ENCODE measurements around the gene GPLD1.
A peak's percentile ranks its signal among the peaks of the same experiment; 100 is the strongest.

Gene GPLD1

DNA sequence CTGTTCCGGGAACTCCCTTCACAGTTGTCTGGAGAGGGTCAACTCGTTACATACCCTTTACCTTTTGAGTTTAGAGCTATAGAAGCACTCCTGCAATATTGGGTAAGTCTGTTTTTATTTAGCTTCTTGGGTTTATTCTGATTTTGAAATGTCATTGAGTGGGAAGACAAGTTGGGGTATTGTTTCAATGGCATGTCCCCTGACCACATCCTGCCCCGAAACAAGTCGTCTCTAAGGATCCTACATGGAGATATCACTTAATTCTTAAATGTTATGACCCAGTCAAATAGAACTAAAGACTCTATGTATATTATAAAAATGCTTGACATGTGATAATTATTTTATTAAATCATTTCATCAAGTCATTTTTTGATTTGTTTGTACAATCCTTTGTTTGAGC lies 77.1 kb downstream of the GPLD1 start:
- WGBS: 100% methylated on average over 2 of the region's 4 CpGs
- H4K91ac ChIP-seq (ENCODE audit: low read length): no peak overlapping the region
- no peak overlapping the region for H3K4ac ChIP-seq (ENCODE audit: low read depth in 1 of 2, low read length in 2 of 2)

DNA sequence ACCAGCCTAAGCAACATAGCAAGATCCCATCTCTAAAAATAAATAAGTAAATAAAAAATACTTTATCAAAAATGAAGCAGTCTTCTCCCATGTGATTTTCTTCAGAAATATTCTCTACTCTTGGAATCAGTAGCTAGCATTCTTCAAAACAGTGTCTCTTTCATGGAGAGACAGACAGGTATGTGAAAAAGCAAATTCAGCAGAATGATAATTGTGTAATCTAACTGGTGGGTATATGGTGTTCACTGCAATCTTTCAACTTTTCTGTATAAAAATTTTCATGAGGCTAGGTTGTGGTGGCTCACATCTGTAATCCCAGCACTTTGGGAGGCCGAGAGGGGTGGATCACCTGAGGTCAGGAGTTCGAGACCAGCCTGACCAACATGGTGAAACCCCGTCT lies 78.8 kb downstream of the GPLD1 start:
- no peak overlapping the region for H3K18ac ChIP-seq (ENCODE audit: low read depth in 1 of 2, low read length in 2 of 2)
- H2BK12ac ChIP-seq (ENCODE audit: low read length in 2 of 2): no peak overlapping the region
- no peak overlapping the region for H4K8ac ChIP-seq (ENCODE audit: low read length)
- no peak for DNase-seq
- no peak overlapping the region for H2BK5ac ChIP-seq (ENCODE audit: low read depth, low read length, poor library complexity, severe bottlenecking)
- peak overlapping the region; percentile 20 for H3K27ac ChIP-seq (ENCODE audit: low read length, poor library complexity, severe bottlenecking)
- H2BK15ac ChIP-seq (ENCODE audit: low read depth, poor library complexity, severe bottlenecking): no peak overlapping the region
- H3K4me3 ChIP-seq (ENCODE audit: insufficient read depth in 1 of 2, low read depth in 1 of 2, low read length in 2 of 2): no peak overlapping the region
- no peaks in the 10 kb centered on the region for H3K9me3 ChIP-seq (ENCODE audit: control insufficient read depth, low read length)
- H2AFZ ChIP-seq (ENCODE audit: low read depth, low read length): no peak overlapping the region
- H3K23ac ChIP-seq (ENCODE audit: low read length in 2 of 2): no peak overlapping the region
- no peak overlapping the region for H3K14ac ChIP-seq (ENCODE audit: low read length in 2 of 2)
- H2AK5ac ChIP-seq (ENCODE audit: low read length, severe bottlenecking): no peak overlapping the region
- H3K36me3 ChIP-seq (ENCODE audit: control insufficient read depth in 1 of 2, insufficient read depth in 2 of 2, low read depth in 1 of 2, low read length in 2 of 2): peaks cover 14 to 80% of the 10 kb centered on the region in 2 experiments
- H3K27me3 ChIP-seq (ENCODE audit: control insufficient read depth in 1 of 2, insufficient read depth in 1 of 2, low read length in 2 of 2): no peaks in the 10 kb centered on the region
- WGBS: 100% methylated on average over 1 of the region's 3 CpGs
- no peak overlapping the region for H2BK120ac ChIP-seq (ENCODE audit: low read depth, low read length)
- H3K4ac ChIP-seq (ENCODE audit: low read depth in 1 of 2, low read length in 2 of 2): no peak overlapping the region
- H4K91ac ChIP-seq (ENCODE audit: low read length): no peak overlapping the region
- H3K4me1 ChIP-seq (ENCODE audit: control insufficient read depth, insufficient read depth, low read depth, low read length): peaks cover 9% of the 10 kb centered on the region
- peaks cover 2% of the 10 kb centered on the region for H3K79me1 ChIP-seq (replicated peaks; ENCODE audit: low read length, poor library complexity, severe bottlenecking)
- H3K9ac ChIP-seq (ENCODE audit: low read length): no peak overlapping the region
- no peak overlapping the region for H3K4me2 ChIP-seq (ENCODE audit: low read length, poor library complexity, severe bottlenecking)

More for the DNA sequence above, 77.1 kb downstream of the GPLD1 start:
- Histone ChIP-seq H3K9me3 (ENCODE audit: control insufficient read depth, low read length) (no peaks in the 10 kb centered on the region), H2AK5ac (ENCODE audit: low read length, severe bottlenecking) (no peak overlapping the region), H2BK12ac (ENCODE audit: low read length in 2 of 2) (no peak overlapping the region), H2AFZ (ENCODE audit: low read depth, low read length) (no peak overlapping the region), H3K27ac (ENCODE audit: low read length, poor library complexity, severe bottlenecking) (peak overlapping the region; percentile 13), H3K18ac (ENCODE audit: low read depth in 1 of 2, low read length in 2 of 2) (no peak overlapping the region), H3K4me3 (ENCODE audit: insufficient read depth in 1 of 2, low read depth in 1 of 2, low read length in 2 of 2) (no peak overlapping the region), H3K9ac (ENCODE audit: low read length) (no peak overlapping the region), H3K14ac (ENCODE audit: low read length in 2 of 2) (no peak overlapping the region), H3K36me3 (ENCODE audit: control insufficient read depth in 1 of 2, insufficient read depth in 2 of 2, low read depth in 1 of 2, low read length in 2 of 2) (peaks cover 18 to 86% of the 10 kb centered on the region in 2 experiments), H3K4me1 (ENCODE audit: control insufficient read depth, insufficient read depth, low read depth, low read length) (peaks cover 10% of the 10 kb centered on the region), H2BK5ac (ENCODE audit: low read depth, low read length, poor library complexity, severe bottlenecking) (no peak overlapping the region), H3K23ac (ENCODE audit: low read length in 2 of 2) (no peak overlapping the region), H2BK15ac (ENCODE audit: low read depth, poor library complexity, severe bottlenecking) (no peak overlapping the region), H2BK120ac (ENCODE audit: low read depth, low read length) (no peak overlapping the region), H3K27me3 (ENCODE audit: control insufficient read depth in 1 of 2, insufficient read depth in 1 of 2, low read length in 2 of 2) (no peaks in the 10 kb centered on the region), H4K8ac (ENCODE audit: low read length) (no peak overlapping the region), H3K79me1 (replicated peaks; ENCODE audit: low read length, poor library complexity, severe bottlenecking) (peaks cover 3% of the 10 kb centered on the region), H3K4me2 (ENCODE audit: low read length, poor library complexity, severe bottlenecking) (no peak overlapping the region)
- no peak for DNase-seq

DNA sequence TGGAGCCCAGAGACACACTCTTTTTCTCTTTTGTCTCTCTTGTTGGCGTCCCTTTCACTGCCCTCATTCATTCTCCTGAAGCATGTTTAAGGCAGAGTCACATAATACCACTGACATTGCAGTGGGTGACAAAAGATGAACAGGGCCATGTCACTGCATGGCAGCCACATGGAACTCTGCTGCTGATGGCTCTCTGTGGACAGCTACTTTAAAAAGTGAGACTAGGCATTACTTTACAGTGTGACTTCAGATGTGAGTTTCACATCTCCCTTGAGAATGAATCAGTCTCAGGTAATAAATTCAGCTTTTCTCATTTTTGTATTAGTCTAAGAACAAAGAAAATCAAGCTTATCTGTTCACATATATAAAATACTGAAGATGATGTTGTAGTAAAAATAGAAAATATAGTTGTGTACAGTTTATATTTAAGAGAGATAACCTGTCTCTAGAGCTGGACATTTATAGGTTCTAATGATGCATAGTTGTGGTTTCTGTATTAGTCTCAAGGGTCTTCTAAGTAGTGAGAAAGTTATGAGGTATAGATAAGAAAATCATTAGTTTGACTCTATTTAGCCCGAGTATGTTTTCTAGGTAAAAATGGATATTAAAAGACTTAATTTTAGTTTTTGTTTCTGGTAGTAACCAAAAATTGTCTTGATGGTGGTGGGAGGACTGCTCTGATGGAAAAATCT lies 80.5 kb downstream of the GPLD1 start:
- H2AK5ac ChIP-seq (ENCODE audit: low read length, severe bottlenecking): no peak overlapping the region
- no peak overlapping the region for H3K4me3 ChIP-seq (ENCODE audit: insufficient read depth in 1 of 2, low read depth in 1 of 2, low read length in 2 of 2)
- H4K8ac ChIP-seq (ENCODE audit: low read length): no peak overlapping the region
- no peak overlapping the region for H2BK15ac ChIP-seq (ENCODE audit: low read depth, poor library complexity, severe bottlenecking)
- peaks cover 12 to 74% of the 10 kb centered on the region in 2 experiments for H3K36me3 ChIP-seq (ENCODE audit: control insufficient read depth in 1 of 2, insufficient read depth in 2 of 2, low read depth in 1 of 2, low read length in 2 of 2)
- peaks cover 2% of the 10 kb centered on the region for H3K79me1 ChIP-seq (replicated peaks; ENCODE audit: low read length, poor library complexity, severe bottlenecking)
- H2BK12ac ChIP-seq (ENCODE audit: low read length in 2 of 2): no peak overlapping the region
- H3K4me1 ChIP-seq (ENCODE audit: control insufficient read depth, insufficient read depth, low read depth, low read length): peaks cover 8% of the 10 kb centered on the region
- no peak overlapping the region for H2BK120ac ChIP-seq (ENCODE audit: low read depth, low read length)
- DNase-seq: no peak
- H2BK5ac ChIP-seq (ENCODE audit: low read depth, low read length, poor library complexity, severe bottlenecking): no peak overlapping the region
- H3K9ac ChIP-seq (ENCODE audit: low read length): no peak overlapping the region
- WGBS: 90% methylated on average over 2 of the region's 2 CpGs
- no peak overlapping the region for H3K4ac ChIP-seq (ENCODE audit: low read depth in 1 of 2, low read length in 2 of 2)
- no peak overlapping the region for H4K91ac ChIP-seq (ENCODE audit: low read length)
- no peaks in the 10 kb centered on the region for H3K9me3 ChIP-seq (ENCODE audit: control insufficient read depth, low read length)
- no peak overlapping the region for H3K18ac ChIP-seq (ENCODE audit: low read depth in 1 of 2, low read length in 2 of 2)
- H3K14ac ChIP-seq (ENCODE audit: low read length in 2 of 2): no peak overlapping the region
- H3K27ac ChIP-seq (ENCODE audit: low read length, poor library complexity, severe bottlenecking): peak overlapping the region; percentile 53
- no peak overlapping the region for H2AFZ ChIP-seq (ENCODE audit: low read depth, low read length)
- no peak overlapping the region for H3K23ac ChIP-seq (ENCODE audit: low read length in 2 of 2)
- no peaks in the 10 kb centered on the region for H3K27me3 ChIP-seq (ENCODE audit: control insufficient read depth in 1 of 2, insufficient read depth in 1 of 2, low read length in 2 of 2)
- peak overlapping the region; percentile 24 for H3K4me2 ChIP-seq (ENCODE audit: low read length, poor library complexity, severe bottlenecking)

DNA sequence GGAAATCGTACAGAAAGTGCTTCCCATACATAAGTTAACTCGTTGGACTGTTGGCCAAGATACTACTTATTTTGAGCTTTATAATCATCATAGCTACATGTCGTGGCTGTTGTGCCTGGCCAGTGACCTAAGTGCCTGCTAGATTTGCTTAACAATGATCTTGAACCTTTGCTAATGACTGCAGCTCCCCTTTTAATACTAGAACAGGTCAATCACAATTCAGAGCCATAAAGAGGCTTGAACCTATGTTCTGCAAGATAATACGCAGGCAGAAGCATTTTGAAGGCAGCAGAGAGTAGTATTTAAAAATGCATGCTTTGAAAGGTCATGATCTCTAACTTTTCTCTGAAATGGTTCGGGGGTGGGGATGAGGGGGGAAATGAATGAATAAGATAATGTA lies 84.1 kb downstream of the GPLD1 start:
- Histone ChIP-seq H3K79me1 (replicated peaks; ENCODE audit: low read length, poor library complexity, severe bottlenecking) (peaks cover 4% of the 10 kb centered on the region), H3K4me3 (ENCODE audit: insufficient read depth in 1 of 2, low read depth in 1 of 2, low read length in 2 of 2) (no peak overlapping the region), H2BK12ac (ENCODE audit: low read length in 2 of 2) (no peak overlapping the region), H4K91ac (ENCODE audit: low read length) (no peak overlapping the region), H3K4me2 (ENCODE audit: low read length, poor library complexity, severe bottlenecking) (peak overlapping the region; percentile 19), H3K18ac (ENCODE audit: low read depth in 1 of 2, low read length in 2 of 2) (no peak overlapping the region), H2BK120ac (ENCODE audit: low read depth, low read length) (no peak overlapping the region), H3K4me1 (ENCODE audit: control insufficient read depth, insufficient read depth, low read depth, low read length) (peaks cover 11% of the 10 kb centered on the region), H2BK5ac (ENCODE audit: low read depth, low read length, poor library complexity, severe bottlenecking) (no peak overlapping the region), H3K4ac (ENCODE audit: low read depth in 1 of 2, low read length in 2 of 2) (no peak overlapping the region), H4K8ac (ENCODE audit: low read length) (no peak overlapping the region), H3K23ac (ENCODE audit: low read length in 2 of 2) (no peak overlapping the region), H2AK5ac (ENCODE audit: low read length, severe bottlenecking) (no peak overlapping the region), H3K27ac (ENCODE audit: low read length, poor library complexity, severe bottlenecking) (peak overlapping the region; percentile 45), H3K9me3 (ENCODE audit: control insufficient read depth, low read length) (no peaks in the 10 kb centered on the region), H3K36me3 (ENCODE audit: control insufficient read depth in 1 of 2, insufficient read depth in 2 of 2, low read depth in 1 of 2, low read length in 2 of 2) (peaks cover 6 to 46% of the 10 kb centered on the region in 2 experiments), H3K14ac (ENCODE audit: low read length in 2 of 2) (no peak overlapping the region), H3K9ac (ENCODE audit: low read length) (no peak overlapping the region), H3K27me3 (ENCODE audit: control insufficient read depth in 1 of 2, insufficient read depth in 1 of 2, low read length in 2 of 2) (no peaks in the 10 kb centered on the region), H2AFZ (ENCODE audit: low read depth, low read length) (no peak overlapping the region), H2BK15ac (ENCODE audit: low read depth, poor library complexity, severe bottlenecking) (no peak overlapping the region)
- DNase-seq: no peak
- WGBS: 74% methylated on average over 5 of the region's 5 CpGs

Data from mesenchymal stem cell (in vitro differentiated cells and primary cell).